Left ventricle myocardium inferior (tissue), 1 donor: Measurements from ENCODE around the gene ALDH1L1. TPM values are rescaled to one million over a fixed set of nuclear protein-coding genes. Genes with fewer than 3 reads are reported as not detected.

ENCODE experiments used
- DNase-seq: peaks from one replicate; pipeline ENCODE4 v3.0.0-alpha.2; 2020
- H3K27ac ChIP-seq: fragments of 200-600 bp; replicated peaks from 2 replicates; pipeline ENCODE4 v1.8.0; 2021
- H3K27me3 ChIP-seq: fragments of 200-600 bp; 2 replicates; pipeline ENCODE4 v1.8.0; 2021; ENCODE audit warnings: low read depth
- H3K36me3 ChIP-seq: fragments of 200-600 bp; 2 replicates; pipeline ENCODE4 v1.8.0; 2021
- H3K4me1 ChIP-seq: fragments of 200-600 bp; 2 replicates; pipeline ENCODE4 v1.8.0; 2021
- H3K4me3 ChIP-seq: fragments of 200-600 bp; 2 replicates; pipeline ENCODE4 v1.8.0; 2021; ENCODE audit warnings: mild to moderate bottlenecking, moderate library complexity
- H3K9me3 ChIP-seq: fragments of 200-600 bp; replicated peaks from 2 replicates; pipeline ENCODE4 v1.8.0; 2021
- CTCF ChIP-seq: fragments of 200-600 bp; IDR thresholded peaks from 2 replicates; pipeline ENCODE4 v1.8.0; 2021; ENCODE audit warnings: antibody characterized with exemption, mild to moderate bottlenecking, borderline replicate concordance
- intact Hi-C: fragments of 100-400 bp; cut with micrococcal nuclease; formaldehyde crosslinking; loops from one replicate; pipeline ENCODE4 v1.11.0; 2022
- total RNA-seq: library from RNA; stranded (reverse); fragmentation: NEBNext Ultra II Directional; extraction: Animal tissue kit (Norgen Biotek cat#: 25700); gene quantifications from one replicate; pipeline ENCODE4 v1.2.1, GENCODE V29; 2021
- donor health status: DM: no; HTN: yes; CAD: no; lungs with severe emphysema.

Gene ALDH1L1
- total RNA-seq, 1 donor from 2014 or later, result 24.3 TPM

GRCh38 chr3:126083511-126083912, 96.9 kb downstream of the ALDH1L1 start:
- H3K9me3 ChIP-seq, result no peaks in the 10 kb centered on the region
- H3K36me3 ChIP-seq, result no peaks in the 10 kb centered on the region
- intact Hi-C loops, result no loop called here
- peak; percentile 46 for DNase-seq
- H3K4me3 ChIP-seq, result peak overlapping the region; percentile 88
- peak overlapping the region; percentile 95 for H3K27ac ChIP-seq
- TF ChIP-seq CTCF, result no peak
- H3K4me1 ChIP-seq, result peaks cover 35% of the 10 kb centered on the region
- no peaks in the 10 kb centered on the region for H3K27me3 ChIP-seq

- Histone ChIP-seq H3K9me3 (no peaks in the 10 kb centered on the region), H3K36me3 (no peaks in the 10 kb centered on the region), H3K4me1 (peaks cover 35% of the 10 kb centered on the region), H3K4me3 (peak overlapping the region; percentile 88), H3K27me3 (no peaks in the 10 kb centered on the region), H3K27ac (peak overlapping the region; percentile 95)
- intact Hi-C loops, result no loop called here
- DNase-seq, result no peak
- no peak for TF ChIP-seq CTCF
These were observed 97.3 kb downstream of the ALDH1L1 start for GRCh38 chr3:126083138-126083445.

GRCh38 chr3:126082362-126083137, 97.8 kb downstream of the ALDH1L1 start:
- Histone ChIP-seq H3K9me3 (no peaks in the 10 kb centered on the region), H3K4me1 (peaks cover 35% of the 10 kb centered on the region), H3K4me3 (peak overlapping the region; percentile 88), H3K27ac (peak overlapping the region; percentile 95), H3K27me3 (no peaks in the 10 kb centered on the region), H3K36me3 (no peaks in the 10 kb centered on the region)
- DNase-seq, result no peak
- no peak for TF ChIP-seq CTCF
- intact Hi-C loops, result no loop called here

- DNase-seq, result no peak
- peak; percentile 38 for TF ChIP-seq CTCF
These were observed 98.6 kb downstream of the ALDH1L1 start for GRCh38 chr3:126081618-126082361.

GRCh38 chr3:126080970-126081369, 99.4 kb downstream of the ALDH1L1 start:
- no peak overlapping the region for H3K27ac ChIP-seq
- intact Hi-C loops, result no loop called here
- no peak overlapping the region for H3K4me3 ChIP-seq

More at GRCh38 chr3:126081618-126082361, 98.6 kb downstream of the ALDH1L1 start:
- Histone ChIP-seq H3K4me3 (no peak overlapping the region), H3K27ac (peak overlapping the region; percentile 95), H3K9me3 (no peaks in the 10 kb centered on the region), H3K27me3 (no peaks in the 10 kb centered on the region), H3K36me3 (no peaks in the 10 kb centered on the region), H3K4me1 (peaks cover 35% of the 10 kb centered on the region)
- intact Hi-C loops, result no loop called here

More at GRCh38 chr3:126080970-126081369, 99.4 kb downstream of the ALDH1L1 start:
- peaks cover 35% of the 10 kb centered on the region for H3K4me1 ChIP-seq
- no peaks in the 10 kb centered on the region for H3K9me3 ChIP-seq
- H3K36me3 ChIP-seq, result no peaks in the 10 kb centered on the region
- no peaks in the 10 kb centered on the region for H3K27me3 ChIP-seq
- TF ChIP-seq CTCF, result no peak
- DNase-seq, result no peak
